ENCODE results near the gene CDC27.

DNA sequence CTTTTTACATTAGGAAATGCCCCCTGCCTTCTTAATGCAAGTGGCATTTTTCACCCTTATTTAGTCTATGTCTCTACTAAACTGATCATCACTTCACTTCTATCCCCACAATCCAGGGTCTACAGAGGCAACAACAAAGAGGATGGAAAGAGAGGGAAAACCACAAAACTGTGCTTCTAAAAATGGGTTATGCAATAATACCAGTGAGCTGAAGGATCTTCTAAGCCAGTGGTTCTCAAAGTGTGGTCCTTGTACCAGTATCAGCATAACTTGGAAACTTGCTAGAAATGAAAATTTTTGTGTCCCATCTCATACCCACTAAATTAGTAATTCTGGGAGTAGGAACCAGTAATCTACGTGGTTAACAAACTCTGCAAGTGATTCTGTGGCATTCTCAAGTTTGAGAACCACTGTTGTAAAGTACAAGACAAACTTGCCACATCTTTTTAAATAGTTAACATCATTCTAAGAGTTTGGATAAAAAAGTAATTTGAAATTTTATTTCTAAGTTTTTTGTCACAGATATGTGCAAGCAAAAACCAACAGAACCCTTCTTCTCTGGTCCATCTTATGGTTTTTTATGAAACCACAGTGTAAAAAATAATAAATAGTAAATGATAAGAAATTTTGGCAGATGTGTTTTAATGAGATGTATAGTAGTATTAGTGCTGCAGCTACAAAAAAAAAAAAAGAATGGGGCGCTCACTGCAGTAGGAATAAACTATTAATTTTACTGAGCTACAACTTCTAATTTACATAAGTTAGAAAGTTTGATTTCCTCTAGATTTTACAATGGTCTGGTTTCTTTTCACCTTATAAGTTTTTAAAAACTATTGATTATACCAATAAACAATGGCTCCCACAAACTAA, 16.2 kb downstream of the CDC27 start:
- TF ChIP-seq, protein P1, sequence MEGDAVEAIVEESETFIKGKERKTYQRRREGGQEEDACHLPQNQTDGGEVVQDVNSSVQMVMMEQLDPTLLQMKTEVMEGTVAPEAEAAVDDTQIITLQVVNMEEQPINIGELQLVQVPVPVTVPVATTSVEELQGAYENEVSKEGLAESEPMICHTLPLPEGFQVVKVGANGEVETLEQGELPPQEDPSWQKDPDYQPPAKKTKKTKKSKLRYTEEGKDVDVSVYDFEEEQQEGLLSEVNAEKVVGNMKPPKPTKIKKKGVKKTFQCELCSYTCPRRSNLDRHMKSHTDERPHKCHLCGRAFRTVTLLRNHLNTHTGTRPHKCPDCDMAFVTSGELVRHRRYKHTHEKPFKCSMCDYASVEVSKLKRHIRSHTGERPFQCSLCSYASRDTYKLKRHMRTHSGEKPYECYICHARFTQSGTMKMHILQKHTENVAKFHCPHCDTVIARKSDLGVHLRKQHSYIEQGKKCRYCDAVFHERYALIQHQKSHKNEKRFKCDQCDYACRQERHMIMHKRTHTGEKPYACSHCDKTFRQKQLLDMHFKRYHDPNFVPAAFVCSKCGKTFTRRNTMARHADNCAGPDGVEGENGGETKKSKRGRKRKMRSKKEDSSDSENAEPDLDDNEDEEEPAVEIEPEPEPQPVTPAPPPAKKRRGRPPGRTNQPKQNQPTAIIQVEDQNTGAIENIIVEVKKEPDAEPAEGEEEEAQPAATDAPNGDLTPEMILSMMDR (IDR thresholded peaks at IDR 0.05) = no peak
- TF ChIP-seq EP300 (IDR thresholded peaks at IDR 0.05) (no peak), POLR2AphosphoS5 (IDR thresholded peaks at IDR 0.05) (no peak)
